Left lung (tissue), 10 donors: Measurements from ENCODE around the gene CHM. TPM values are rescaled to one million over a fixed set of nuclear protein-coding genes. Genes with fewer than 3 reads are reported as not detected.

Source experiments
- ATAC-seq: fragments of 200-7000 bp; cut with Tn5 transposase; one replicate; pipeline ENCODE4 v1.9.1; 2020; ENCODE audit warnings: moderate library complexity
- DNase-seq, 4 donors: peaks; one replicate each; pipeline ENCODE4 v3.0.0-alpha.2; 2013 to 2020
- H3K27ac ChIP-seq, 2 donors: fragments of 200-600 bp; sonication (generic) in 1 of 2; one replicate each; pipeline versions ENCODE4 v1.5.0 to v1.8.0; 2020 to 2021
- H3K27me3 ChIP-seq, 2 donors: fragments of 200-600 bp; sonication (generic) in 1 of 2; one replicate each; pipeline versions ENCODE4 v1.5.0 to v1.8.0; 2020 to 2021
- H3K36me3 ChIP-seq, 2 donors: fragments of 200-600 bp; sonication (generic) in 1 of 2; one replicate each; pipeline versions ENCODE4 v1.5.0 to v1.8.0; 2020 to 2021
- H3K4me1 ChIP-seq, 2 donors: fragments of 200-600 bp; one replicate each; pipeline ENCODE4 v1.8.0; 2021
- H3K4me3 ChIP-seq, 2 donors: fragments of 200-600 bp; sonication (generic) in 1 of 2; one replicate each; pipeline versions ENCODE4 v1.5.0 to v1.8.0; 2020 to 2021; ENCODE audit warnings: mild to moderate bottlenecking in 1 of 2
- H3K9me3 ChIP-seq, 2 donors: fragments of 200-600 bp; sonication (generic) in 1 of 2; one replicate each; pipeline versions ENCODE4 v1.5.0 to v1.8.0; 2020 to 2021
- intact Hi-C, 2 donors: fragments of 100-400 bp; cut with DNase I; formaldehyde crosslinking; loops; one replicate each; pipeline versions ENCODE4 v1.11.2 to v1.14.2; 2022
- polyA plus RNA-seq, 6 donors: library from polyadenylated mRNA; unstranded; fragments of 120-200 nt; gene quantifications; one replicate each; pipeline ENCODE4 v1.2.1, GENCODE V29; 2013; ENCODE audit not compliant: insufficient read length in 6 of 6
- total RNA-seq, 2 donors: library from RNA; stranded (reverse); fragmentation: NEBNext Ultra II Directional; extraction: Animal tissue kit (Norgen Biotek cat#: 25700); gene quantifications; one replicate each; pipeline ENCODE4 v1.2.1, GENCODE V29; 2021
- TF ChIP-seq, protein P1 (sequence below), 2 donors: fragments of 200-600 bp; sonication (generic) in 1 of 2; IDR thresholded peaks; one replicate each; pipeline versions ENCODE4 v1.5.0 to v1.8.0; 2021; ENCODE audit warnings: antibody characterized with exemption in 2 of 2
- donor health status: DM: no; HTN: yes; CAD: no.
- donor health status: DM: no; HTN: no; CAD: no.

CHM gene
- total and polyA plus RNA-seq, 8 donors: 19.6 to 25.2 (median 21.3) TPM

DNA sequence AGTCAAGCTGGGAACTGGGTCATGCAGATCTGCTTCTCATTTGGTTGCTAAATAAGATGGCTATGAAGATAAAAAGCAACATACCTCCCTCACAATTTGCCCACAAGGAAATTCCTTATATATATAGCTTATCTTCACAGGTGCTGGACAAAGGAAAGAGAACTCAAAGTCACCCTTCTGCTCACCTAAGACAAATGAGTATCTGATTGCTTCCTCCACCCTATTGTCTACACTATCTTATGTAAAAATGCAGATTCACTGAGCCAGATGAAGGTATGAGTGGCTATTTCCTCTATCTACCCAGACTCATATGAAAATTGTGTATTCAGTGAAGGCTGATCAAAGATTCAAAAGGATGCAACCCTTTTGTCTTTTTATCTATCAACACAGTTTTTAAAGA is 50.8 kb downstream of the CHM start:
- H3K36me3 ChIP-seq: no peaks in the 10 kb centered on the region
- H3K4me1 ChIP-seq: no peaks in the 10 kb centered on the region
- no peak overlapping the region for H3K4me3 ChIP-seq
- no peak overlapping the region for H3K27ac ChIP-seq
- H3K27me3 ChIP-seq: no peaks in the 10 kb centered on the region
- TF ChIP-seq, protein P1, sequence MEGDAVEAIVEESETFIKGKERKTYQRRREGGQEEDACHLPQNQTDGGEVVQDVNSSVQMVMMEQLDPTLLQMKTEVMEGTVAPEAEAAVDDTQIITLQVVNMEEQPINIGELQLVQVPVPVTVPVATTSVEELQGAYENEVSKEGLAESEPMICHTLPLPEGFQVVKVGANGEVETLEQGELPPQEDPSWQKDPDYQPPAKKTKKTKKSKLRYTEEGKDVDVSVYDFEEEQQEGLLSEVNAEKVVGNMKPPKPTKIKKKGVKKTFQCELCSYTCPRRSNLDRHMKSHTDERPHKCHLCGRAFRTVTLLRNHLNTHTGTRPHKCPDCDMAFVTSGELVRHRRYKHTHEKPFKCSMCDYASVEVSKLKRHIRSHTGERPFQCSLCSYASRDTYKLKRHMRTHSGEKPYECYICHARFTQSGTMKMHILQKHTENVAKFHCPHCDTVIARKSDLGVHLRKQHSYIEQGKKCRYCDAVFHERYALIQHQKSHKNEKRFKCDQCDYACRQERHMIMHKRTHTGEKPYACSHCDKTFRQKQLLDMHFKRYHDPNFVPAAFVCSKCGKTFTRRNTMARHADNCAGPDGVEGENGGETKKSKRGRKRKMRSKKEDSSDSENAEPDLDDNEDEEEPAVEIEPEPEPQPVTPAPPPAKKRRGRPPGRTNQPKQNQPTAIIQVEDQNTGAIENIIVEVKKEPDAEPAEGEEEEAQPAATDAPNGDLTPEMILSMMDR (IDR thresholded peaks at IDR 0.05): no peak
- intact Hi-C loops: no loop called here
- no peaks in the 10 kb centered on the region for H3K9me3 ChIP-seq
- DNase-seq (no peak), ATAC-seq (no peak)

DNA sequence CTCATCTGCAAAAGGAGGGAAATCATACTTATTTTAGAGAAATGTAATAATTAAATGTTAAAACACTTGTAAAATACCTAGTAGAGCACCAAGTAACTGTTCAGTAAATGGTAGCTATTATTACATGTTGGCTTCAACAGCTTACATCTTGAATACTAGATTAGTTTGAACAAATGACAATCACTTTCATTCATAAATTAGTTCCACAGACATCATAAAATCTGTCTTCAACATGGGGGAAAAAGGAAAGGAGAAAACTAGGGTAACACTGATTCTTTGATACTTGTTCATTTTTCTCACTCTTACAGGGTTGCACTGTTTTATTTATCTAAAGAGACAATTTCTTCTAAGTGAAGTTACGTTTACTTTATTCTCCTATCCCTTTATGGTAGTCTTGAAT is 51.7 kb downstream of the CHM start:
- Histone ChIP-seq H3K4me3 (no peak overlapping the region), H3K9me3 (no peaks in the 10 kb centered on the region), H3K4me1 (no peaks in the 10 kb centered on the region), H3K36me3 (no peaks in the 10 kb centered on the region), H3K27me3 (no peaks in the 10 kb centered on the region), H3K27ac (no peak overlapping the region)
- TF ChIP-seq, protein P1 (IDR thresholded peaks at IDR 0.05): no peak
- ATAC-seq (no peak), DNase-seq (no peak)
- intact Hi-C loops: no loop called here

DNA sequence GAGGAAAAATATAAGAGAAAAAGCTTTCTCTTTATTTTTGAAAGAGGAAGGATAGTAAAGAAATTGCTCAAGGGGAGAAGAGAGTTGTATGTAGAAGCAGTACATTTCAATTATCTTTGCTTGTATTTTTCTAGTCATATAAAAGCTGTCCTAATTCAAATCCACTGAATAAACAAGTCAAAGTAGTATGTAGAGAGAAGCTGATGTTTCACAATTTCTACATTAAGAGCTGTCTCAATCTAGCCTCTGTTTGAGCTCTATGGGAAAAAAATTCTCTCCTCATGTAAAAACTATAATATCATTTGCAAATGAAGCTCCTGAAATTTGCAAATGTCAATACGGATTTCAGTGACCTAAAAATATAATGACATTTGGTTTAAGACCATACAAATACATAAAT is 52.6 kb downstream of the CHM start:
- H3K36me3 ChIP-seq: no peaks in the 10 kb centered on the region
- TF ChIP-seq, protein P1 (IDR thresholded peaks at IDR 0.05): no peak
- intact Hi-C loops: no loop called here
- no peak for ATAC-seq
- no peak overlapping the region for H3K4me3 ChIP-seq
- H3K27me3 ChIP-seq: no peaks in the 10 kb centered on the region
- H3K27ac ChIP-seq: no peak overlapping the region
- DNase-seq: no peak
- no peaks in the 10 kb centered on the region for H3K9me3 ChIP-seq
- H3K4me1 ChIP-seq: no peaks in the 10 kb centered on the region

DNA sequence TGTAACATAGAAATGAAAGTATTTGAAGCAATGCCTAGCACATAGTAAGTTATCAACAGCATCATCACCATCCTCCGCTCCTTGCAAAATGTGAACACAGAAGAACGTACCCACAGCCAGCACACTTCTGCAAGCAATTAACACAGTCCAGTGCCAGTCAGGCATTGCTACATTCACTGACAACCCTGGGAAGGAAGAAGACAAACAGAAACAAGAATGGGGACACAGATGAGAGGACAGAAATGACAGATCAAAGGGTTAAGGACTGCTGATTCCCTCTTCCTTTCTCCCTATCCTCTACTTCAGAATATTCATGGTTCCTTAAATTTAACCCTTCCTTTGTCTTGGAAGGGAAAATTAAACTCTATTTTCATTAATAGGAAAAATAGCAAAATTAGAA is 53.1 kb downstream of the CHM start:
- ATAC-seq: no peak
- no peak for DNase-seq
- TF ChIP-seq, protein P1 (IDR thresholded peaks at IDR 0.05): no peak
- no peak overlapping the region for H3K4me3 ChIP-seq
- H3K27ac ChIP-seq: no peak overlapping the region
- intact Hi-C loops: no loop called here
- H3K36me3 ChIP-seq: no peaks in the 10 kb centered on the region
- no peaks in the 10 kb centered on the region for H3K9me3 ChIP-seq
- no peaks in the 10 kb centered on the region for H3K4me1 ChIP-seq
- H3K27me3 ChIP-seq: no peaks in the 10 kb centered on the region

DNA sequence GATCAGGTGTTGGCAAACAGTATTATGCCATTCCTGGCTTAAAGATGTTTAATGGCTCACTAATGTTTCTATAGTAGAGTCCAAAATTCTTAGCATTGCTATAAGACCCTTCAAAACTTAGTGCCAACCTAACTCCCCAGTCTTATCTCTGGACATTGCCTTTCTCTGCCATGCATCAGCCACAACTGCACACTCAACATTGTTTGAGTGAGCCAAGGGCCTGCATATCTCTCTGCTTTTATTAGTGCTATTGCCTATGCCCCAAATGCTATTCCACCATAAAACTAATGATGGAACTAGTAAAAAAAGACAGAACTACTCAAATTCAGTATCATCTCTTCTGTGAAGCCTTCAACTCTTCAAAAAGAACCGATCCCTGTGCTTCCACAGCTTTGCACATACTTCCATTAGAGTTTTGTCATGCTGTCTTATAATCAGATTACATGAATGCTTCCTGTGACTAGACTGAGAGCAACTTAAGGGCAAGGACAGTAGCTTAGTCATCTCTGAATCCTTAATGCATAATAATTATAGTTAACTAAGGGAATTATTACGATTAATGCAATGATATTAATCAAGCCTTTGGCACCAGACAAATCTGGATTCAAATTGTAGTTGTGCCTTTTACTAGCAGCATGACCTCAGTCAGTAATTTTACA is 53.7 kb downstream of the CHM start:
- H3K27me3 ChIP-seq: no peaks in the 10 kb centered on the region
- no peak for ATAC-seq
- intact Hi-C loops: no loop called here
- no peaks in the 10 kb centered on the region for H3K36me3 ChIP-seq
- no peak overlapping the region for H3K4me3 ChIP-seq
- H3K9me3 ChIP-seq: no peaks in the 10 kb centered on the region
- TF ChIP-seq, protein P1 (IDR thresholded peaks at IDR 0.05): no peak
- H3K27ac ChIP-seq: no peak overlapping the region
- no peak for DNase-seq
- H3K4me1 ChIP-seq: no peaks in the 10 kb centered on the region
